GM21423 (cell line): Measurements from ENCODE around the gene GBP3.
"Not testable (repeated sequence)": the region's sequence is repeated elsewhere in the genome, so short reads cannot be mapped to it uniquely, and the experiment has no call there.

Experiments used
- ATAC-seq: cut with Tn5 transposase; IDR thresholded peaks from one replicate; pipeline ENCODE4 v1.9.1; 2021; ENCODE audit warnings: mild to moderate bottlenecking, moderate library complexity; ENCODE audit not compliant: unreplicated experiment

The GBP3 gene

GRCh38 chr1:89022167-89022959, at the start of gene GBP3:
TSS of gene GBP3 (minus strand) at chr1:89022866. CDS start at chr1:89020721, 2,145 bp downstream.
- ATAC-seq, result peak; percentile 75

- no peak for ATAC-seq
Observed at GRCh38 chr1:89070509-89070908, 47.8 kb upstream of the GBP3 start.

- ATAC-seq, result no peak
Observed at GRCh38 chr1:89069951-89070350, 47.3 kb upstream of the GBP3 start.

- ATAC-seq, result no peak
Observed at GRCh38 chr1:89068291-89068690, 45.6 kb upstream of the GBP3 start.

- peak; percentile 66 for ATAC-seq
Observed at GRCh38 chr1:89065079-89065868, 42.6 kb upstream of the GBP3 start, which contains the start of gene GBP1. TSS of gene GBP1 (minus strand) at chr1:89065208. CDS start at chr1:89063234, 1,974 bp downstream.

GRCh38 chr1:89064632-89065031, 42.0 kb upstream of the GBP3 start:
- ATAC-seq, result peak; percentile 43

- no peak for ATAC-seq
Observed at GRCh38 chr1:89063094-89063493, 40.4 kb upstream of the GBP3 start.

- no peak for ATAC-seq
Observed at GRCh38 chr1:89060091-89060490, 37.4 kb upstream of the GBP3 start.

- no peak for ATAC-seq
Observed at GRCh38 chr1:89051955-89052312, 29.3 kb upstream of the GBP3 start.

GRCh38 chr1:89051300-89051954, 28.8 kb upstream of the GBP3 start:
- ATAC-seq, result no peak

- ATAC-seq, result no peak
Observed at GRCh38 chr1:89050649-89051033, 28.0 kb upstream of the GBP3 start.

GRCh38 chr1:89049901-89050648, 27.4 kb upstream of the GBP3 start:
- not testable (repeated sequence) for ATAC-seq

GRCh38 chr1:89049187-89049586, 26.5 kb upstream of the GBP3 start:
- not testable (repeated sequence) for ATAC-seq

- no peak for ATAC-seq
Observed at GRCh38 chr1:89047734-89048133, 25.1 kb upstream of the GBP3 start.

GRCh38 chr1:89046318-89047183, 23.9 kb upstream of the GBP3 start:
- peak; percentile 66 for ATAC-seq

GRCh38 chr1:89044970-89045721, 22.5 kb upstream of the GBP3 start:
- ATAC-seq, result no peak

- no peak for ATAC-seq
Observed at GRCh38 chr1:89043940-89044339, 21.3 kb upstream of the GBP3 start.

- ATAC-seq, result no peak
Observed at GRCh38 chr1:89042491-89042890, 19.8 kb upstream of the GBP3 start.

GRCh38 chr1:89041721-89042120, 19.1 kb upstream of the GBP3 start:
- ATAC-seq, result no peak
